ENCODE results near the gene HCN1. TPM values are rescaled to one million over a fixed set of nuclear protein-coding genes. Genes with fewer than 3 reads are reported as not detected.

The HCN1 gene
- total RNA-seq, 1 experiment from 2014 or later, result not detected

- H3K27ac Mint-ChIP-seq (ENCODE audit: low read depth, unreplicated experiment), result no peak overlapping the region
- intact Hi-C loops (cut with micrococcal nuclease), result no loop called here
- ChIA-PET POLR2A (no interaction called here), CTCF (no interaction called here)
- no peaks in the 10 kb centered on the region for H3K9me3 Mint-ChIP-seq (ENCODE audit: unreplicated experiment)
- no peaks in the 10 kb centered on the region for H3K36me3 Mint-ChIP-seq (ENCODE audit: insufficient read depth, unreplicated experiment)
- no peak for TF ChIP-seq CTCF (IDR thresholded peaks at IDR 0.05; ENCODE audit: unreplicated experiment)
- DNase-seq (ENCODE audit: unreplicated experiment), result no peak
- no TSS peak for BruUV-seq (replicated peaks)
- H3K4me3 Mint-ChIP-seq (ENCODE audit: unreplicated experiment), result no peak overlapping the region
- H3K4me1 Mint-ChIP-seq (ENCODE audit: insufficient read depth, unreplicated experiment), result peaks cover 6% of the 10 kb centered on the region
- no peaks in the 10 kb centered on the region for H3K27me3 Mint-ChIP-seq (ENCODE audit: insufficient read depth, unreplicated experiment)
Observed at GRCh38 chr5:45277860-45278259, 418.3 kb downstream of the HCN1 start.

- H3K9me3 Mint-ChIP-seq (ENCODE audit: unreplicated experiment), result no peaks in the 10 kb centered on the region
- ChIA-PET POLR2A (no interaction called here), CTCF (interaction anchor here (0.6 kb wide), 2 partner anchors 252 to 322 kb away, joined by 3 to 5 read pairs; no protein-coding TSS in a partner anchor)
- intact Hi-C loops (cut with micrococcal nuclease), result no loop called here
- no peak for DNase-seq (ENCODE audit: unreplicated experiment)
- no peak overlapping the region for H3K27ac Mint-ChIP-seq (ENCODE audit: low read depth, unreplicated experiment)
- no peak overlapping the region for H3K4me3 Mint-ChIP-seq (ENCODE audit: unreplicated experiment)
- H3K4me1 Mint-ChIP-seq (ENCODE audit: insufficient read depth, unreplicated experiment), result peaks cover 6% of the 10 kb centered on the region
- TF ChIP-seq CTCF (IDR thresholded peaks at IDR 0.05; ENCODE audit: unreplicated experiment), result no peak
- H3K27me3 Mint-ChIP-seq (ENCODE audit: insufficient read depth, unreplicated experiment), result no peaks in the 10 kb centered on the region
- H3K36me3 Mint-ChIP-seq (ENCODE audit: insufficient read depth, unreplicated experiment), result no peaks in the 10 kb centered on the region
- BruUV-seq (replicated peaks), result no TSS peak
Observed at GRCh38 chr5:45274241-45274640, 421.9 kb downstream of the HCN1 start.

- no peak for TF ChIP-seq CTCF (IDR thresholded peaks at IDR 0.05; ENCODE audit: unreplicated experiment)
- Mint-ChIP-seq H3K27me3 (ENCODE audit: insufficient read depth, unreplicated experiment) (no peaks in the 10 kb centered on the region), H3K4me1 (ENCODE audit: insufficient read depth, unreplicated experiment) (no peaks in the 10 kb centered on the region), H3K36me3 (ENCODE audit: insufficient read depth, unreplicated experiment) (no peaks in the 10 kb centered on the region), H3K9me3 (ENCODE audit: unreplicated experiment) (no peaks in the 10 kb centered on the region), H3K27ac (ENCODE audit: low read depth, unreplicated experiment) (no peak overlapping the region), H3K4me3 (ENCODE audit: unreplicated experiment) (no peak overlapping the region)
- no peak for DNase-seq (ENCODE audit: unreplicated experiment)
- CTCF ChIA-PET, result no interaction called here
- intact Hi-C loops (cut with micrococcal nuclease), result no loop called here
- POLR2A ChIA-PET, result interaction anchor here (0.6 kb wide), 1 partner anchor 238 kb away, joined by 3 read pairs; no protein-coding TSS in a partner anchor
- no TSS peak for BruUV-seq (replicated peaks)
Observed at GRCh38 chr5:45271626-45272025, 424.6 kb downstream of the HCN1 start.

GRCh38 chr5:45264447-45264846 lies 431.7 kb downstream of the HCN1 start:
- Mint-ChIP-seq H3K4me1 (ENCODE audit: insufficient read depth, unreplicated experiment) (no peaks in the 10 kb centered on the region), H3K27me3 (ENCODE audit: insufficient read depth, unreplicated experiment) (no peaks in the 10 kb centered on the region), H3K9me3 (ENCODE audit: unreplicated experiment) (no peaks in the 10 kb centered on the region), H3K36me3 (ENCODE audit: insufficient read depth, unreplicated experiment) (no peaks in the 10 kb centered on the region), H3K27ac (ENCODE audit: low read depth, unreplicated experiment) (no peak overlapping the region), H3K4me3 (ENCODE audit: unreplicated experiment) (no peak overlapping the region)
- BruUV-seq (replicated peaks), result no TSS peak
- ChIA-PET CTCF (no interaction called here), POLR2A (no interaction called here)
- no peak for TF ChIP-seq CTCF (IDR thresholded peaks at IDR 0.05; ENCODE audit: unreplicated experiment)
- intact Hi-C loops (cut with micrococcal nuclease), result no loop called here
- DNase-seq (ENCODE audit: unreplicated experiment), result no peak

Data from MCF 10A (cell line).